GM12874 (cell line): Measurements from ENCODE around the gene ADAD2.

ENCODE experiments used
- TF ChIP-seq, protein P1 (sequence below): IDR thresholded peaks from 2 replicates; pipeline ENCODE4 v1.5.1; 2011; ENCODE audit warnings: low read depth, mild to moderate bottlenecking, control low read depth, low read length, moderate library complexity; ENCODE audit not compliant: insufficient read depth

ADAD2 gene

DNA sequence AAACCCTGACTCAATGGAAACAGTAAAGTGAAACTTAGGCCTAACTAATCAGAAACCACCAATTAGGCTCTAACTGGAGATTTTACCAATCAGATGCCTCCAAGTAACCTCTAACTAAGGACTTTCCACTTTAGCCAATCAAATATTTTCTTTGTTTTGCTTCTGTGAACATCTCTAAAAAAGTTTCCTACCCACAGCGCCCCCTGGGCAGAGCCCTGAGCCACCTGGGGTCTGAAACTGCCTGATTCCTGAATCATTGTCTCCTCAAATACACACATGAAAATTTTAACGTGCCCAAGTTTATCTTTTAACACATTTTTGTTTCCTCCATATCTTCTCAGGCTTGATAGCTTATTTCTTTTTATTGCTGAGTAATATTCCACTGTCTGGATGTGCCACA is 19.0 kb downstream of the ADAD2 start:
- TF ChIP-seq, protein P1, sequence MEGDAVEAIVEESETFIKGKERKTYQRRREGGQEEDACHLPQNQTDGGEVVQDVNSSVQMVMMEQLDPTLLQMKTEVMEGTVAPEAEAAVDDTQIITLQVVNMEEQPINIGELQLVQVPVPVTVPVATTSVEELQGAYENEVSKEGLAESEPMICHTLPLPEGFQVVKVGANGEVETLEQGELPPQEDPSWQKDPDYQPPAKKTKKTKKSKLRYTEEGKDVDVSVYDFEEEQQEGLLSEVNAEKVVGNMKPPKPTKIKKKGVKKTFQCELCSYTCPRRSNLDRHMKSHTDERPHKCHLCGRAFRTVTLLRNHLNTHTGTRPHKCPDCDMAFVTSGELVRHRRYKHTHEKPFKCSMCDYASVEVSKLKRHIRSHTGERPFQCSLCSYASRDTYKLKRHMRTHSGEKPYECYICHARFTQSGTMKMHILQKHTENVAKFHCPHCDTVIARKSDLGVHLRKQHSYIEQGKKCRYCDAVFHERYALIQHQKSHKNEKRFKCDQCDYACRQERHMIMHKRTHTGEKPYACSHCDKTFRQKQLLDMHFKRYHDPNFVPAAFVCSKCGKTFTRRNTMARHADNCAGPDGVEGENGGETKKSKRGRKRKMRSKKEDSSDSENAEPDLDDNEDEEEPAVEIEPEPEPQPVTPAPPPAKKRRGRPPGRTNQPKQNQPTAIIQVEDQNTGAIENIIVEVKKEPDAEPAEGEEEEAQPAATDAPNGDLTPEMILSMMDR = no peak

DNA sequence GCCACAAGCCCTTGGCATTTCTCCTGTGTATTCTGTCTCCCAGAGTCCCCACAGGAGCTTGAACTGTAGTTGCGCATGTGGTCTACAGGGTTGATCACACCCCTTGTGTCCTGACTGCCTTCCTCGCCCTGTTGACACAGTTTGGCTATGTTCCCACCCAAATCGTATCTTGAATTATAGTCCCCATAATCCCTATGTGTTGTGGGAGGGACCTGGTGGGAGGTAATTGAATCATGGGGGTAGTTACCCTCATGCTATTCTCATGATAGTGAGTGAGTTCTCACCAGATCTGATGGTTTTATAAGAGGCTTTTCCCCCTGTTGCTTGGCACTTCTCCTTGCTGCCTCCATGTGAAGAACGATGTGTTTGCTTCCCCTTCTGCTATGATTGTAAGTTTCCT is 21.2 kb downstream of the ADAD2 start:
- TF ChIP-seq, protein P1 = no peak

DNA sequence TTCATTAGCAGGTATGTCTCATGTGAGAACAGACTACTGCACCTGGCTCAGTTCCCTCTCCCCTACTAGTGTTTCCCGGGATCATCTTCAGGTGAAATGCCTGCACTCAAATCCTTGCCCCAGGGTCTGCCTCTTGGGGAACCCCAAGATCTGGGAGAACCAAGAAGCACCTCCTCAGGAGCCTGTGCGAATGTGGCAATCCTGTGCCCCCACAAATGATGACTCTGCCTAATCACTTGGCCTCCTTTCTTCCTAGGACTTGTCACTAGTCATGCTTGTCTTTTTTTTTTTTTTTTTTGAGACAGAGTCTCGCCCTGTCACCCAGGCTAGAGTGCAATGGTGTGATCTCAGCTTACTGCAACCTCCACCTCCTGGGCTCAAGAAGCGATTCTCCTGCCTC is 21.7 kb downstream of the ADAD2 start:
- TF ChIP-seq, protein P1 = no peak

DNA sequence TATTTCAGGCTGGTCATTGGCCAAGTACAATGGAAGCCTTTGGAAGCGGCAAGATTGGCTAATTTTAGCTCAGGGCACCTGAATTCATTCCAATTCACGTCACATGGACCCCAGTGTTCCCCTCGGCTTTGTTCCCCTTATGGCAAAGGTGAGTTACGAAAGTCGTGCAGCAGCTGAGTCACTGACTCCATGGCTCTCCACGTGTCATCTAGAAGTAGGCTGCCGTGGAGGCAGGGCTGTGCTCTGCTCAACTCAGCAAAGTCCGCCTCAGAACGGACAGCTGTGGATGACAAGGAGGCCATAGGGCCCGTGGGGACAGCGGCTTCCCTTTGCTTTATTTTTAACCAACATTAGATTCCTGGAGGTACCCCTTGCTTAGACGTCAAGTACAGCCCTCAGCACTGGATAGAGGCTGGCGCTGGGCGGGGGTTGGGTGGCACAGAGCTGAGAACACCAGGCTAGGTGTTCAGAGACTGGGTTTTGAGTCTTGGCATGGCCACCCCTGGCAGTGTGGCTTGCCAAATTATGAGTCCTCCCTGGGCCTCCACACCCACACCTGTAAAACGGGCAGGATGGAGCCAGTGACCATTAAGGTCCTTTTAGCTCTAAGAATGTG is 23.6 kb downstream of the ADAD2 start:
- TF ChIP-seq, protein P1 = no peak

DNA sequence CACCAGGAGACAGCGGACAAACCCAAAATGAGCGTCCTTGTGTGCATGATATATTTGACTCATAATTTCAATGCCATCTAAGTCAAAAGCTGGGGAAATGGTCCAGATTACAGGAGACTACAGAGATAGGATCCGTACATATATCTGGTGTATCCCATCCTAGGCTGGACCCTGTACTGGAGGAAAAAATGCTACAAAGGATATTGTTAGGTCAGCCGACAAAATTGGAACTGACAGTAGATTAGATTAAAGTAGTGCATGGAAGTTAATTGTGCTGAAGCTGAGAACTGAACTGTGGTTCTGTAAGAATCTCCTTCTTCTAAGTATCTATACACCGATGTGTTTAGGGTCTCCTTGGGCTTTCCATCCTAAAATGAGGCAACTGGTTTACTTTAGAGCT is 24.6 kb downstream of the ADAD2 start:
- TF ChIP-seq, protein P1 = no peak

DNA sequence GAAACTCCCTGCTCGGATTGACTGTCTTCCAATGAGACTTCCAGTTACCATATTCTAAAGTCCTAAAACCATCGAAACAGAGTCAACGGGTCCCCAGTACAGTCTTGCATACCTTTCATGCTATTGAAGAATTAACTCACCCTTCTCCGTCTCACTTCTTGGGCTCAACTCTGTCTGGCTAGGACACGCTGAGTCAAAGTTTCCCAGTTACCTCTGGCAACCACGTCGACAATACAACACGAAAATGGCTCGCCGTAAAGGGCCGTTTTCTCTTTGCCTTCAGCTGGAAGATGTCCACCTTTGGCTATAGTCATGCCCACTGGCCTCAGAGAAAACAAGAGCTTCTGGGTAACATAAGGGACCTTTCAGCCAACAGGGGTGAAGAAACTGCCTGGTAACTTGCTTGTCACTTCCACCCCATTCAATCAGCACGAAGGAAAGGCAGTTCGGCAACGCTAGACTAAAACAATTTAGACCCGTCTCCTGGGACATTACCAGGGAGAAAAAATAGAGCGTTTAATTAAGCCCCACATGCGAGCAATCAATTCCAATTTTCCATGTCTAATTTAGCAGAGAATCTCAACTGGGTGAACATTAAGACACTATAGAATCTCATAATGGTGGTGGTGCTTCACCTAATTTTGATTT is 27.3 kb downstream of the ADAD2 start:
- TF ChIP-seq, protein P1 = no peak

DNA sequence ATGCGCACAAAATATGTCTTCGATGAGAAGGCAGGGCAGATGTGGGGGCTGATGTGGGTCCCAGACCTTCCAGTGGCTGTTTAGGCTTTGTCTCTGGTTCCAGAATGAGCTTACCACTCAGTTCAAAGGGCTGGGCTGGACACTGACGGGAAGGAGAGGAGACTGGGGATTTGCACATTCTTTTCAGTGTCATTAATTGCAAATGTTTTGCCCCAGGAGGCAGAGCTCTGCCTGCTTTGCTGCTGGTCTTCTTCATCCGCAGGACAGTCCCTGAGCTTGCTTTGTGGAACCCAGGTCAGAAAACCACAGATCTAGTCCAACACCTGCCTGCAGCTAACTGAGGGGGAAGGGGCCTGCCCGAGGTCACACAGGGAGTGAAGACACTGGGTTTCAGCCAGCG is 28.0 kb downstream of the ADAD2 start:
- TF ChIP-seq, protein P1 = no peak
